ENCODE data around the gene GID4.

Gene GID4

GRCh38 chr17:18055597-18055996 lies 16.4 kb downstream of the GID4 start:
- no peaks in the 10 kb centered on the region for H3K9me3 Mint-ChIP-seq
- no peak overlapping the region for H3K4me3 Mint-ChIP-seq
- peaks cover 61% of the 10 kb centered on the region for H3K36me3 Mint-ChIP-seq (ENCODE audit: low read depth)
- no peaks in the 10 kb centered on the region for H3K27me3 Mint-ChIP-seq (ENCODE audit: low read depth, poor library complexity)
- no peak for DNase-seq
- H3K27ac Mint-ChIP-seq = no peak overlapping the region
- TF ChIP-seq CTCF (IDR thresholded peaks at IDR 0.05) = no peak
- H3K4me1 Mint-ChIP-seq = no peaks in the 10 kb centered on the region

GRCh38 chr17:18056214-18056613 lies 17.0 kb downstream of the GID4 start:
- no peak for TF ChIP-seq CTCF (IDR thresholded peaks at IDR 0.05)
- Mint-ChIP-seq H3K27ac (no peak overlapping the region), H3K27me3 (ENCODE audit: low read depth, poor library complexity) (no peaks in the 10 kb centered on the region), H3K36me3 (ENCODE audit: low read depth) (peaks cover 61% of the 10 kb centered on the region), H3K9me3 (no peaks in the 10 kb centered on the region), H3K4me1 (no peaks in the 10 kb centered on the region), H3K4me3 (no peak overlapping the region)
- no peak for DNase-seq

- no peak for TF ChIP-seq CTCF (IDR thresholded peaks at IDR 0.05)
- no peak for DNase-seq
- no peaks in the 10 kb centered on the region for H3K4me1 Mint-ChIP-seq
- H3K4me3 Mint-ChIP-seq = no peak overlapping the region
- H3K36me3 Mint-ChIP-seq (ENCODE audit: low read depth) = peaks cover 59% of the 10 kb centered on the region
- no peaks in the 10 kb centered on the region for H3K27me3 Mint-ChIP-seq (ENCODE audit: low read depth, poor library complexity)
- peak overlapping the region; percentile 67 for H3K27ac Mint-ChIP-seq
- H3K9me3 Mint-ChIP-seq = no peaks in the 10 kb centered on the region
Observed at GRCh38 chr17:18059283-18059682, 20.1 kb downstream of the GID4 start.

DNA sequence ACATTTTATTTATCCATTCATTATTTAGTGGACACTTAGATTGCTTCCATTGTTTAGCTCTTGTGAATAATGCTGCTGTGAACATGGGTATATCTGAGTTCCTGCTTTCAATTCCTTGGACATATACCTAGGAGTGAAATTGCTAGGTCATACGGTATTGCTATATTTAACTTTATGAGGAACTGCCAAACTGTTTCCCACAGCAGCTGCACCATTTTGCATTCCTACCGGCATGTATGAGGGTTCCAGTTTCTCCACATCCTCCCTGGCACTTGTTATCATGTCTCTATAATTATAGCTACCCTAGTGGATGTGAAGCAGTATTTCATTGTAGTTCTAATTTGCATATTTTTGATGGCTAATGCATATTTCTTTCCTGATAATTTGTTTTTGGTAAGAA lies 24.8 kb downstream of the GID4 start:
- Mint-ChIP-seq H3K4me1 (peaks cover 8% of the 10 kb centered on the region), H3K27me3 (ENCODE audit: low read depth, poor library complexity) (no peaks in the 10 kb centered on the region), H3K36me3 (ENCODE audit: low read depth) (peaks cover 30% of the 10 kb centered on the region)

GRCh38 chr17:18065546-18065945 lies 26.3 kb downstream of the GID4 start:
- peak; percentile 22 for DNase-seq
- Mint-ChIP-seq H3K4me3 (no peak overlapping the region), H3K27ac (peak overlapping the region; percentile 24), H3K27me3 (ENCODE audit: low read depth, poor library complexity) (peaks cover 3% of the 10 kb centered on the region), H3K4me1 (peaks cover 12% of the 10 kb centered on the region), H3K36me3 (ENCODE audit: low read depth) (peaks cover 23% of the 10 kb centered on the region), H3K9me3 (no peaks in the 10 kb centered on the region)
- no peak for TF ChIP-seq CTCF (IDR thresholded peaks at IDR 0.05)

More for the DNA sequence above, 24.8 kb downstream of the GID4 start:
- Mint-ChIP-seq H3K27ac (no peak overlapping the region), H3K4me3 (no peak overlapping the region), H3K9me3 (no peaks in the 10 kb centered on the region)
- TF ChIP-seq CTCF (IDR thresholded peaks at IDR 0.05) = no peak
- no peak for DNase-seq

GRCh38 chr17:18066866-18067265 lies 27.7 kb downstream of the GID4 start:
- peaks cover 26% of the 10 kb centered on the region for H3K4me1 Mint-ChIP-seq
- no peak for DNase-seq

More at GRCh38 chr17:18066866-18067265, 27.7 kb downstream of the GID4 start:
- H3K27ac Mint-ChIP-seq = peak overlapping the region; percentile 45
- peaks cover 20% of the 10 kb centered on the region for H3K36me3 Mint-ChIP-seq (ENCODE audit: low read depth)
- H3K4me3 Mint-ChIP-seq = no peak overlapping the region
- H3K9me3 Mint-ChIP-seq = no peaks in the 10 kb centered on the region
- H3K27me3 Mint-ChIP-seq (ENCODE audit: low read depth, poor library complexity) = peaks cover 6% of the 10 kb centered on the region
- TF ChIP-seq CTCF (IDR thresholded peaks at IDR 0.05) = no peak
